ENCODE data around the gene PLAAT1.

Gene PLAAT1

GRCh38 chr3:193230610-193231009 lies 10.4 kb upstream of the PLAAT1 start:
- H4K20me1 ChIP-seq (ENCODE audit: low read depth, low read length), result no peaks in the 10 kb centered on the region
- no peak overlapping the region for H3K4me3 ChIP-seq (ENCODE audit: insufficient read depth, low read length, poor library complexity, severe bottlenecking)
- no peaks in the 10 kb centered on the region for H3F3A ChIP-seq (ENCODE audit: insufficient read depth)
- H3K4me2 ChIP-seq (ENCODE audit: low read depth, low read length, poor library complexity, severe bottlenecking), result no peak overlapping the region
- no peak overlapping the region for H2AFZ ChIP-seq (ENCODE audit: low read depth, low read length, severe bottlenecking)
- TF ChIP-seq EZH2phosphoT487 (conservative IDR thresholded peaks at IDR 0.05; ENCODE audit: low read length), result no peak
- TF ChIP-seq, protein P1, sequence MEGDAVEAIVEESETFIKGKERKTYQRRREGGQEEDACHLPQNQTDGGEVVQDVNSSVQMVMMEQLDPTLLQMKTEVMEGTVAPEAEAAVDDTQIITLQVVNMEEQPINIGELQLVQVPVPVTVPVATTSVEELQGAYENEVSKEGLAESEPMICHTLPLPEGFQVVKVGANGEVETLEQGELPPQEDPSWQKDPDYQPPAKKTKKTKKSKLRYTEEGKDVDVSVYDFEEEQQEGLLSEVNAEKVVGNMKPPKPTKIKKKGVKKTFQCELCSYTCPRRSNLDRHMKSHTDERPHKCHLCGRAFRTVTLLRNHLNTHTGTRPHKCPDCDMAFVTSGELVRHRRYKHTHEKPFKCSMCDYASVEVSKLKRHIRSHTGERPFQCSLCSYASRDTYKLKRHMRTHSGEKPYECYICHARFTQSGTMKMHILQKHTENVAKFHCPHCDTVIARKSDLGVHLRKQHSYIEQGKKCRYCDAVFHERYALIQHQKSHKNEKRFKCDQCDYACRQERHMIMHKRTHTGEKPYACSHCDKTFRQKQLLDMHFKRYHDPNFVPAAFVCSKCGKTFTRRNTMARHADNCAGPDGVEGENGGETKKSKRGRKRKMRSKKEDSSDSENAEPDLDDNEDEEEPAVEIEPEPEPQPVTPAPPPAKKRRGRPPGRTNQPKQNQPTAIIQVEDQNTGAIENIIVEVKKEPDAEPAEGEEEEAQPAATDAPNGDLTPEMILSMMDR (IDR thresholded peaks at IDR 0.05; ENCODE audit: insufficient read depth, low read length, poor library complexity, severe bottlenecking), result no peak
- no peak overlapping the region for H3K9ac ChIP-seq (ENCODE audit: low read length)
- H3K27me3 ChIP-seq (ENCODE audit: low read length), result no peaks in the 10 kb centered on the region
- no peaks in the 10 kb centered on the region for H3K36me3 ChIP-seq (ENCODE audit: low read length)
- no peak overlapping the region for H3K27ac ChIP-seq (ENCODE audit: low read depth, low read length)
- no peaks in the 10 kb centered on the region for H3K9me2 ChIP-seq (replicated peaks; ENCODE audit: insufficient read depth, low read length)
- H3K9me3 ChIP-seq (ENCODE audit: insufficient read depth, low read length), result no peaks in the 10 kb centered on the region
- H3K79me2 ChIP-seq (ENCODE audit: insufficient read depth, low read length), result no peaks in the 10 kb centered on the region

- Histone ChIP-seq H3K4me3 (ENCODE audit: insufficient read depth, low read length, poor library complexity, severe bottlenecking) (no peak overlapping the region), H2AFZ (ENCODE audit: low read depth, low read length, severe bottlenecking) (no peak overlapping the region), H3K9me3 (ENCODE audit: insufficient read depth, low read length) (no peaks in the 10 kb centered on the region), H4K20me1 (ENCODE audit: low read depth, low read length) (no peaks in the 10 kb centered on the region), H3K79me2 (ENCODE audit: insufficient read depth, low read length) (no peaks in the 10 kb centered on the region), H3K36me3 (ENCODE audit: low read length) (no peaks in the 10 kb centered on the region), H3K27ac (ENCODE audit: low read depth, low read length) (no peak overlapping the region), H3K9ac (ENCODE audit: low read length) (no peak overlapping the region), H3F3A (ENCODE audit: insufficient read depth) (no peaks in the 10 kb centered on the region), H3K9me2 (replicated peaks; ENCODE audit: insufficient read depth, low read length) (no peaks in the 10 kb centered on the region), H3K4me2 (ENCODE audit: low read depth, low read length, poor library complexity, severe bottlenecking) (no peak overlapping the region), H3K27me3 (ENCODE audit: low read length) (no peaks in the 10 kb centered on the region)
- TF ChIP-seq EZH2phosphoT487 (conservative IDR thresholded peaks at IDR 0.05; ENCODE audit: low read length), result no peak
- TF ChIP-seq, protein P1 (IDR thresholded peaks at IDR 0.05; ENCODE audit: insufficient read depth, low read length, poor library complexity, severe bottlenecking), result no peak
Observed at GRCh38 chr3:193231201-193231600, 9.8 kb upstream of the PLAAT1 start.

- H3K27me3 ChIP-seq (ENCODE audit: low read length), result no peaks in the 10 kb centered on the region
- no peaks in the 10 kb centered on the region for H3K9me3 ChIP-seq (ENCODE audit: insufficient read depth, low read length)
- no peaks in the 10 kb centered on the region for H3K9me2 ChIP-seq (replicated peaks; ENCODE audit: insufficient read depth, low read length)
- H3K27ac ChIP-seq (ENCODE audit: low read depth, low read length), result no peak overlapping the region
- no peak overlapping the region for H3K9ac ChIP-seq (ENCODE audit: low read length)
- no peaks in the 10 kb centered on the region for H3K79me2 ChIP-seq (ENCODE audit: insufficient read depth, low read length)
- no peak overlapping the region for H2AFZ ChIP-seq (ENCODE audit: low read depth, low read length, severe bottlenecking)
- no peak overlapping the region for H3K4me2 ChIP-seq (ENCODE audit: low read depth, low read length, poor library complexity, severe bottlenecking)
- no peak for TF ChIP-seq EZH2phosphoT487 (conservative IDR thresholded peaks at IDR 0.05; ENCODE audit: low read length)
- TF ChIP-seq, protein P1 (IDR thresholded peaks at IDR 0.05; ENCODE audit: insufficient read depth, low read length, poor library complexity, severe bottlenecking), result no peak
- H3F3A ChIP-seq (ENCODE audit: insufficient read depth), result no peaks in the 10 kb centered on the region
- H3K4me3 ChIP-seq (ENCODE audit: insufficient read depth, low read length, poor library complexity, severe bottlenecking), result no peak overlapping the region
- no peaks in the 10 kb centered on the region for H3K36me3 ChIP-seq (ENCODE audit: low read length)
- no peaks in the 10 kb centered on the region for H4K20me1 ChIP-seq (ENCODE audit: low read depth, low read length)
Observed at GRCh38 chr3:193236599-193236998, 4.4 kb upstream of the PLAAT1 start.
